Activated gamma-delta T cell (primary cell): Measurements from ENCODE around the gene SLC25A5.
"Not testable (repeated sequence)": the region's sequence is repeated elsewhere in the genome, so short reads cannot be mapped to it uniquely, and the experiment has no call there.

Experiments
- DNase-seq: peaks from one replicate; lab custom pipeline; 2025; lab: John Stamatoyannopoulos, UW
- total RNA-seq, 2 donors: gene quantifications; one replicate each; lab custom pipeline; 2026; lab: John Stamatoyannopoulos, UW

Gene SLC25A5
- 71.9 to 86.6 reads per million in 2 donors for total RNA-seq

DNA sequence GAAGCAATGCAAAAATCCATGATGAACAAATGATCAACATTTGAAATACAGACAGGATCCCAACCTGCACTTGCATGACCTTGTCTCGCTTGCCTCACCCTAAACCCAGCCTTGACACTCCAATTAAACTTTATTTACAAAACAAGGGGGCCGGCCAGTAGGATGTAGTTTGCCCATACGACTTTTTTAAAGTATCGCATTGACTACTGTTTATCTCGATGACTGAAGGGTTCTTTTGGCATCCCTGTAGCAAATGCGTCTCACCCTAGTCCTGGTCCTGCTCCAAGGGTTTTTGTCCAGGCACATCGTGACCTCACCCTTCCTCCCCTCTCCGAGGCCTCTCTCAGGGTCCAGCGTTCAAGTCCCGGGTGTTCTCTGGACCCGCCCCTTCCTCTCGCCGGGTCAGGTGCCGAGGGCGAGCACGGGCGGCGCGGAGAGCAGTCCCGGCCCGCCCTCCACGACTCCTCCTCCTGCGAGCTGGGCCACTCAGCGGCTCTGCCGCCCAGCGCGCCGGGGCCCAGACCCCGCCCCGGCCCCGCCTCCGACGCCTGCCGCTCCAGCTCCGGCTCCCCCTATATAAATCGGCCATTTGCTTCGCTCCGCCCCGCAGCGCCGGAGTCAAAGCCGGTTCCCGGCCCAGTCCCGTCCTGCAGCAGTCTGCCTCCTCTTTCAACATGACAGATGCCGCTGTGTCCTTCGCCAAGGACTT, at the start of gene SLC25A5:
Gene SLC25A5, plus strand, starts transcription at position 603 of the 709 bp plus-strand sequence. Its CDS starts 72 bp downstream, at position 675.
- DNase-seq: peak; percentile 71

DNA sequence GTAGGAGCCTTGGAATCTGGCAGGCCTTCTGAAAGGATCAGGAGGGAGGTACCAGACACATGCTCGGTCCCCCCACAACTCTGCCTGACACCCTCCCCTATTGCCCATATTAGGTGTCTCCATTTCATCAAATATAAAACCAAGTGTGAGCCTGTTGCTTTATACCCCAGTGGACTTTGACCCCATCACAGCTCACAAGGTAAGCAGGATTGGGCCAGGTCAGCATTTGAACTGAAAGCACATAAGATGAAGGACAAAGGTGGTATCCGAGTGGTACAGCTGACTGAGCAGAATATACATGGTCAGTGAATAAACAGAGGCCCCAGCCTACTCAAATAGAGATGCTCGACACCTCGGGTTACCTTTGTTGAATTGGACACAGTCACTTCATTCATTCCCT, 49.1 kb upstream of the SLC25A5 start:
- DNase-seq: no peak

GRCh38 chrX:119419898-119420297, 48.3 kb upstream of the SLC25A5 start:
- no peak for DNase-seq

- no peak for DNase-seq
Observed at GRCh38 chrX:119421016-119421705, 47.1 kb upstream of the SLC25A5 start.

DNA sequence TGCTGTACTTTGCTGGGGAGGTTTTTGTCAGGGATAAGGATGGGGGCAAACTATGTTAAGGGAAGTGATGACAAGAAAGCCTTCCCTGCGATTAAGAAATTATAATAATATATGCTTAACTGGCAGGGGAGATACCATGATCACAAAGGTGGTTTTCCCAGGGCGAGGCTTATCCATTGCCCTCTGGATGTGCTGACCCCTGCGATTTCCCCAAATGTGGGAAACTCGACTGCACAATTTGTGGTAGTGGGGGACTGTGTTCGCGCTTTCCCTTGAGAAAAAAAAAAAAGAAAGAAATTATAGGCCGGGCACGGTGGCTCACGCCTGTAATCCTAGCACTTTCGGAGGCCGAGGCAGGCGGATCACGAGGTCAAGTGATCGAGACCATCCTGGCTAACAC, 44.6 kb upstream of the SLC25A5 start:
- no peak for DNase-seq

DNA sequence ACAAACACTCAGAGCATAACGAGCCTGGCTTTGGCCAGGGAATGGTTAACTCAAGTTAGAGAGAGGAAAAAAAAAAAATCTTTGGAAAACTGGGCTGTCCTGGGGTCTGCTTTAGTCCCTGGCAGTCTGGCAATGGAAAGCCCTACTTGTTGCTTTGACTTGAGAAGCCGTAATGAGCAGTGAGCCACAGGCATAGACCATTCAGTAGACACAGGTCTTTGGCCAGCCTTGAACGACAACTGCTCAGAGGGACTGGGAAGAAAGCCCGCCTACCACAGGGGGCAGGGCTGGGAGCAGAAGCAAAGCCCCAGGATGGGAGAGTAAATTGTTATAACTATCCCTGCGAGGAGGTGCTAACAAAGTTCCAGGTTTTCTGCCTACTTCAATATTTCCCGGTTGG, 43.2 kb upstream of the SLC25A5 start:
- DNase-seq: no peak

DNA sequence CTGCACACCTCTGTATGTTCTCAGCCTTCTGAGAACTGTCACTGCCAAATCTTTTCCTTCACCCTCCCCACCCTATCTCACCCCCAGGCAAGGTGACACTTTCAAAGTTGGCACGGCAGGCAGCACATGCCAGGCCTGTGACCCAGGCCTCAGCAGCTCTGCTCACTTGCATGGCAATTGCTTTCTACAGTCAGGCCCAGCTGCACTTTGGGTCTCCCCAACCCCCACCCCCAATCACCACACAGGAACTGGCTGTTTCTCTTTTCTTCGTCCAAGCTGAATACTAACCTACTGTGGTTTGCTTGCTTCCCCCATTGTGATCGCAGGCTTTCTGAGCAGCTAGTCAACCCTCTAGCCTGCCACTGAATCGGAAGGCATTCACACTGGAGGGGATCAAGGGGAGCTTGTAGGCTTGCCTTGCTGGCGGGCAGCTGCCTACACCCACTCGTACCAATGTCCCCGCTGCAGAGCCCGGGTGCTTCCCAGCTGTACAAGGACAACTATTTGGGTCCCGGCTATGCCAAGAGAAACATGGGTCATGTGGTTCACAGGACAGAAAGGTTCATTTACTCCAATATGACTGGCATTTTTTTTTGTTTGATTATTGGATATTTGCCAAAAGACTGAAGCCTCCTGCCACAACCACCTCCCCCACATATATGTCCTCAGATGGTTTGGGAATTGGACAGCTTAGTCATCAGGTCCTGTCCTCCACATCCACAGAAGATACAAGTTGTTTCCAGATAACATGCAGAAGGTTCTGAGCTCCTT, 41.0 kb upstream of the SLC25A5 start:
- DNase-seq: no peak

GRCh38 chrX:119427795-119428185, 40.5 kb upstream of the SLC25A5 start:
- no peak for DNase-seq

DNA sequence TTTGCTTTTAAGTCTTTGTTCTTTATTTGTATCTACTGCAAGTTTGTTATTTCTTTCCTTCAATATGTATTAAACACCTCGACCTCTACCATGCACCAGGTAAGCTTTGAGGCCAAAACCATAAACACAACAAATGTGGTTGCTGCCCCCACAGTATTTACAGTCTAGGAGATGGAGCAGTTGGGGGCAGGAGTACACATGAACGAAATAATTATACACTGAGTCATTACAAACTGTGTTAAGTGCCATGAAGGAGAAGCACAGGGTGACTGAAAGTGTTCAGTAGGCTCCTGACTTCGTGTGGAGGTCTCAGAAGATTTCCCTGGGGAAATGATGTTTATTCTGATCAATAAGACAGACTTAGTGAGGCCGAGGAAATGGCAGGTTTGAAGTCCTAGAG, 38.8 kb upstream of the SLC25A5 start:
- DNase-seq: no peak

- DNase-seq: not testable (repeated sequence)
Observed at GRCh38 chrX:119441295-119441694, 26.9 kb upstream of the SLC25A5 start.

DNA sequence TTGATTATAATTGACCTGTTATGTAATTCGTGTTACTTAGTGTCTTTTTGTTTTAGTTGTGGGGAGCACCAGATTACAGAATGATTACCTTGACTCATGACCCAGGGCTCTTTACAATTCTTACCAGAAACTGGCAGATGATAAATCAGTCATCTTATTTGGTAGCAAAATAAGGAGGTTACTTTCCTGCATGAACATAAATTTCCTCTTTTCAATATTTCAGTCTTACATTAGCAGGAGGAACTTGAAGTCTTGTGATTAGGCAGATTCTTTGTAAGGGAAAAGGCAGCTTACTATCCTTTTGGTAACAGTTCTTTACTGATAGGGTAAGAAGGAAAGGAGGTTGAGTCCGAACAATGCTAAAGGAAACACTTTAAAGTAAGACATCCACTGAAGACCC, 26.0 kb upstream of the SLC25A5 start:
- no peak for DNase-seq

- no peak for DNase-seq
Observed at GRCh38 chrX:119453202-119453601, 15.0 kb upstream of the SLC25A5 start.

DNA sequence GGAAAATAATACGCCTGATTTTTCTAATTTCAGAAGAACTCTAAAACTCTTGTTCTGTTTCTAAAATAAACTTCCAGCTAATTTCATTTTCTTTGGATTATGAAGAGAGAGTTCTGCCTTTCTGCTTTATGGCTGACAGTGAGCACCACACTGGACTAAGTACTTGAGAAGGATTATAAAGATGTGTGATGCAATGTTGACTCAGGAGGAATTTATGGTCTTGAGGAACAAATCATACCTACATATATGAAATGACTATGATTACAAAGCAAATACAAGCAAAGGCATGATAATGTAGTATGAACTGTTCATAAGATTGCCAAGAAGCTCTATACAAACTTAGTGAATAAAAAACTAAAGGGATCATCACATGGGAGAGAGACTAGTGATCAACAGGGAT, 13.0 kb upstream of the SLC25A5 start:
- DNase-seq: no peak

- DNase-seq: no peak
Observed at GRCh38 chrX:119459181-119459580, 9.1 kb upstream of the SLC25A5 start.

DNA sequence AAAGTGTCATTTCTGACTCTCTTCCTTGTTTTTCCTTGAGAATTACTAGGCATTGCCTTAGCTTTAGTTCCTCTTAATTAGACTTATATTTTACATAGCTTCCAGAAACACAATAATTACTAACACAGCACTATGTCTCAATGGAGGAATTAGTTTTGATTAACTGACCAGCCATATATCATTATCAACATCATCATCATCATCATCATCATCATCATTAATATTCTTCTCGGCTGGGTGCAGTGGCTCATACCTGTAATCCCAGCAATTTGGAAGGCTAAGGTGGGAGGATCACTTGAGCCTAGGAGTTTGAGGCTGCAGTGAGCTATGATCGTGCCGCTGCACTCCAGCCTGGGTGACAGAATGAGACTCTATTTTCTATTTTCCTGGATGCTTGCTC, 2.7 kb upstream of the SLC25A5 start:
- DNase-seq: no peak

DNA sequence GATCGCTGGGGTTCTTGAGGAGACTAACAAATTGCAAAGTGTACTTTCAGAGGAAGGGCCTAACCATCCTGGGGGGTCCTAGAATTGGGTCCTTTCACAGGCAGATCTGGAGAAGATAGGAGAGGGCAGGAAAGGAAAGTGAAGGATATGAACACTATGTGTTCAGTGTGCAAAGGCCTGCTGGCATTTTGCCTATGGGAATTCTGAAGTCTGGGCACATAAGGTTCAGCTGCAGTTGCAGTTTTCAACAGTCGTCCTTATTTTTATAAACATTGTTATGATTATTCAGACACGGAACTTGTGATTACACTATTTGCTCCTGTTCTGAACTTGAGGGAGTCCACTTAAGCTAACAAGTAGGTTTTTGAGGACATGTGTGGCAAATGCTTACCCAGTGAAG, 1.3 kb upstream of the SLC25A5 start:
- DNase-seq: no peak

GRCh38 chrX:119467433-119467832, 811 bp upstream of the SLC25A5 start:
- no peak for DNase-seq

DNA sequence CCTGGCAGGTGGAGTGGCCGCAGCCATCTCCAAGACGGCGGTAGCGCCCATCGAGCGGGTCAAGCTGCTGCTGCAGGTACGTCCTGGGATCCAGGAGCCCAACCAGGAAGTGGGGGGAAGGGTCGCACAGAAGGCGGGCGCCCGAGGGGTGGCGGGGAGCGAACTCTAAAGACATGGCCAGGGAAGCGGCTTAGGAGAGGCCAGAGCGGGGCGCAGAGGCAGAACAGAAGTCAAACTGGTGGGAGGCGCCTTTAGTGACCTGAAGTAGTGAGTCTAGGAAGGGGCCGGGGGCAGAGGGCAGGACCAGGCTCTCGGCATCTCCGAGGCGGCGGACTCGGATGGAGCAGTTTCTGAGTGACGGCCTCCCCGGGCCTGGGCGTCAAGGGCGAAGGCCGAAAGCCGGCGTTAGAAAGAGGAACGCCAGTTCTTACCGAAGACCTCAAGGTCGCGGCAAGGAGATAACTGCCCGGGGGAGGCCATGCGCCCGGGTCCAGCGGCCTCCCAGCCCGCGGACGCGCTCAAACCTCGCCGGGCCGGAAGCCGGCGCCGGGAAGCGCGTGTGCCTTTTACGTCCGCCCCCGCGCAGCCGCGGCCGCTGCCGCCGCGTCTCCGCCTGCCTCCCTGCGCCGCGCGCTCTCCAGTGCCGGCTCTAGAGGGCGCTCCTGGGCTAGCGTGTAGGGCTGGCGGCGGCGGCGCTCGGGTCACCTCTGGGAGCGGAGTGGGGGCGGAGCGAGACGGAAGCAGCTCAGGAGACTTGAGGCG, 488 bp downstream of the SLC25A5 start:
- peak; percentile 75 for DNase-seq

GRCh38 chrX:119469313-119469635, 1.0 kb downstream of the SLC25A5 start:
- DNase-seq: no peak

- no peak for DNase-seq
Observed at GRCh38 chrX:119474615-119475388, 6.6 kb downstream of the SLC25A5 start.

- no peak for DNase-seq
Observed at GRCh38 chrX:119475389-119476101, 7.3 kb downstream of the SLC25A5 start.
